Transverse colon (tissue), 4 donors: ENCODE measurements around the gene HOTAIR. TPM values are rescaled to one million over a fixed set of nuclear protein-coding genes. Genes with fewer than 3 reads are reported as not detected.

Source experiments
- DNase-seq: peaks from one replicate; pipeline ENCODE4 v3.0.0-alpha.2; 2019
- H3K27ac ChIP-seq, 4 donors: fragments of 200-600 bp; sonication (generic); 2 replicates each; pipeline ENCODE4 v1.5.1; 2016 to 2018; ENCODE audit warnings: inconsistent platforms in 4 of 4
- H3K27me3 ChIP-seq: fragments of 200-600 bp; sonication (generic); 2 replicates; pipeline ENCODE4 v1.5.1; 2017; ENCODE audit warnings: inconsistent platforms
- H3K36me3 ChIP-seq, 4 donors: fragments of 200-600 bp; sonication (generic); 2 replicates each; pipeline ENCODE4 v1.5.1; 2017 to 2019; ENCODE audit warnings: inconsistent platforms in 4 of 4
- H3K4me1 ChIP-seq, 4 donors: fragments of 200-600 bp; sonication (generic); 2 replicates each; pipeline ENCODE4 v1.5.1; 2017 to 2020; ENCODE audit warnings: inconsistent platforms in 4 of 4
- H3K4me3 ChIP-seq, 4 donors: fragments of 200-600 bp; sonication (generic); 1 replicate in 1 of 4; 2 replicates in 3 of 4; pipeline versions ENCODE4 v1.5.1 to v1.6.1; 2017 to 2019; ENCODE audit warnings: inconsistent platforms in 4 of 4
- H3K9me3 ChIP-seq, 2 donors: fragments of 200-600 bp; sonication (generic); 2 replicates each; pipeline ENCODE4 v1.5.1; 2017 to 2019; ENCODE audit warnings: inconsistent platforms in 2 of 2
- CTCF ChIP-seq, 5 experiments: fragments of 200-600 bp in 3 of 5; fragments of 450-650 bp in 2 of 5; sonication (generic) in 3 of 5; IDR thresholded peaks; 1 replicate in 2 of 5; 2 replicates in 3 of 5; pipeline ENCODE4 v1.5.1; 2016 to 2017; ENCODE audit warnings: antibody characterized with exemption in 5 of 5, inconsistent platforms in 3 of 5, mild to moderate bottlenecking in 2 of 5, moderate library complexity in 1 of 5
- EP300 ChIP-seq: sonication (generic); formaldehyde crosslinking; IDR thresholded peaks from one replicate; pipeline ENCODE4 v1.6.1; 2017; ENCODE audit warnings: antibody characterized with exemption, low read depth
- POLR2A ChIP-seq: fragments of 450-650 bp; IDR thresholded peaks from one replicate; pipeline ENCODE4 v1.6.1; 2016; ENCODE audit warnings: antibody characterized with exemption, mild to moderate bottlenecking, moderate library complexity
- POLR2AphosphoS5 ChIP-seq, 3 donors: sonication (generic); formaldehyde crosslinking; IDR thresholded peaks; one replicate each; pipeline ENCODE4 v1.6.1; 2016; ENCODE audit warnings: antibody characterized with exemption in 3 of 3
- WGBS, 2 donors: methylation state at CpG; one replicate each; pipeline ENCODE4 v1.1.5; 2018; ENCODE audit warnings: low coverage in 1 of 2; 5-methylcytosine and 5-hydroxymethylcytosine counted together
- in situ Hi-C, 4 donors: fragments of 200-750 bp; cut with MboI; loops; one replicate each; pipeline versions ENCODE4 v1.15.0 to v1.15.1; 2017; ENCODE audit warnings: low sequenced_read_pairs in 3 of 4, low pct_ligation_motif_present in 1 of 4, low pct_unique_long_range_greater_than_20kb in 1 of 4
- intact Hi-C: fragments of 100-400 bp; cut with DNase I; formaldehyde crosslinking; loops from one replicate; pipeline ENCODE4 v1.15.1; 2023; ENCODE audit warnings: low total_unique reads
- total RNA-seq, 4 donors: library from RNA; depleted of rRNA; stranded (reverse); fragments of >200 nt; gene quantifications; one replicate each; pipeline ENCODE4 v1.1.0, GENCODE V29; 2016

The HOTAIR gene
- total RNA-seq, 4 donors from 2014 or later, result not detected

- no peak overlapping the region for H3K27ac ChIP-seq
- intact Hi-C loops, result loop anchor here (5.0 kb wide), 2 partner anchors 183 to 198 kb away; no protein-coding TSS in a partner anchor
- peak overlapping the region in 1 of 4 donors; percentile 14 for H3K4me3 ChIP-seq
- TF ChIP-seq EP300 (no peak), CTCF (IDR thresholded peaks at IDR 0.05) (no peak), POLR2A (no peak), POLR2AphosphoS5 (IDR thresholded peaks at IDR 0.05) (no peak)
- H3K9me3 ChIP-seq, result no peaks in the 10 kb centered on the region
- H3K36me3 ChIP-seq, result no peaks in the 10 kb centered on the region
- H3K4me1 ChIP-seq, result peaks cover 0 to 30% (median 17%) of the 10 kb centered on the region in 4 donors
- 10 to 15% methylated on average over 14 to 38 of the region's 51 CpGs for WGBS, 2 donors
- H3K27me3 ChIP-seq, result peaks cover 98% of the 10 kb centered on the region
- in situ Hi-C loops, result loop anchor here in 2 of 4 donors (5.0 kb wide), 2 partner anchors 183 to 193 kb away; no protein-coding TSS in a partner anchor
- DNase-seq, result no peak
Observed at GRCh38 chr12:54009171-54010052, 34.7 kb upstream of the HOTAIR start.

- in situ Hi-C loops (loop anchor here in 2 of 4 donors (5.0 kb wide), 2 partner anchors 184 to 194 kb away; no protein-coding TSS in a partner anchor), intact Hi-C loops (loop anchor here (5.0 kb wide), 2 partner anchors 184 to 199 kb away; no protein-coding TSS in a partner anchor)
- H3K4me3 ChIP-seq, result no peak overlapping the region
- H3K36me3 ChIP-seq, result no peaks in the 10 kb centered on the region
- no peak for DNase-seq
- peaks cover 98% of the 10 kb centered on the region for H3K27me3 ChIP-seq
- no peak overlapping the region for H3K27ac ChIP-seq
- peaks cover 0 to 28% (median 17%) of the 10 kb centered on the region in 4 donors for H3K4me1 ChIP-seq
- H3K9me3 ChIP-seq, result no peaks in the 10 kb centered on the region
- 50% methylated on average over 2 of the region's 2 CpGs; no CpG with 5 or more reads in 1 of the 2 donors for WGBS, 2 donors
- TF ChIP-seq POLR2AphosphoS5 (IDR thresholded peaks at IDR 0.05) (no peak), POLR2A (no peak), CTCF (IDR thresholded peaks at IDR 0.05) (no peak), EP300 (no peak)
Observed at GRCh38 chr12:54008260-54008552, 33.5 kb upstream of the HOTAIR start.

- in situ Hi-C loops (loop anchor here in 2 of 4 donors (5.0 kb wide), 2 partner anchors 185 to 195 kb away; no protein-coding TSS in a partner anchor), intact Hi-C loops (loop anchor here (5.0 kb wide), 2 partner anchors 185 to 200 kb away; no protein-coding TSS in a partner anchor)
- no peak overlapping the region for H3K27ac ChIP-seq
- H3K27me3 ChIP-seq, result peaks cover 98% of the 10 kb centered on the region
- H3K4me3 ChIP-seq, result no peak overlapping the region
- peaks cover 0 to 28% (median 17%) of the 10 kb centered on the region in 4 donors for H3K4me1 ChIP-seq
- DNase-seq, result no peak
- no peaks in the 10 kb centered on the region for H3K9me3 ChIP-seq
- no peaks in the 10 kb centered on the region for H3K36me3 ChIP-seq
- 45% methylated on average over 2 of the region's 2 CpGs; no CpG with 5 or more reads in 1 of the 2 donors for WGBS, 2 donors
- no peak for TF ChIP-seq EP300
- TF ChIP-seq CTCF (IDR thresholded peaks at IDR 0.05), result no peak
- no peak for TF ChIP-seq POLR2A
- TF ChIP-seq POLR2AphosphoS5 (IDR thresholded peaks at IDR 0.05), result no peak
Observed at GRCh38 chr12:54007538-54008259, 32.9 kb upstream of the HOTAIR start.
